Uterus (tissue), 2 donors: ENCODE measurements around the gene NT5C3A.
A peak's percentile ranks its signal among the peaks of the same experiment; 100 is the strongest.
"Not testable (repeated sequence)": the region's sequence is repeated elsewhere in the genome, so short reads cannot be mapped to it uniquely, and the experiment has no call there.

Experiments used
- CTCF ChIP-seq, 4 experiments: fragments of 200-600 bp in 2 of 4; fragments of 450-650 bp in 2 of 4; sonication (generic) in 2 of 4; IDR thresholded peaks; one replicate each; pipeline ENCODE4 v1.5.1; 2016 to 2019; ENCODE audit warnings: antibody characterized with exemption in 4 of 4, mild to moderate bottlenecking in 2 of 4, moderate library complexity in 1 of 4
- POLR2A ChIP-seq, 2 donors: fragments of 450-650 bp; IDR thresholded peaks; one replicate each; pipeline ENCODE4 v1.6.1; 2016; ENCODE audit warnings: antibody characterized with exemption in 2 of 2, mild to moderate bottlenecking in 1 of 2, moderate library complexity in 1 of 2

GRCh38 chr7:32964461-32965159, 98.0 kb downstream of the NT5C3A start:
- TF ChIP-seq CTCF (IDR thresholded peaks at IDR 0.05) = peak in 3 of 4 experiments; percentile 6 to 34 (median 25)
- TF ChIP-seq POLR2A (IDR thresholded peaks at IDR 0.05) = not testable (repeated sequence)
